ENCODE results near the gene CAPN3.

The CAPN3 gene

DNA sequence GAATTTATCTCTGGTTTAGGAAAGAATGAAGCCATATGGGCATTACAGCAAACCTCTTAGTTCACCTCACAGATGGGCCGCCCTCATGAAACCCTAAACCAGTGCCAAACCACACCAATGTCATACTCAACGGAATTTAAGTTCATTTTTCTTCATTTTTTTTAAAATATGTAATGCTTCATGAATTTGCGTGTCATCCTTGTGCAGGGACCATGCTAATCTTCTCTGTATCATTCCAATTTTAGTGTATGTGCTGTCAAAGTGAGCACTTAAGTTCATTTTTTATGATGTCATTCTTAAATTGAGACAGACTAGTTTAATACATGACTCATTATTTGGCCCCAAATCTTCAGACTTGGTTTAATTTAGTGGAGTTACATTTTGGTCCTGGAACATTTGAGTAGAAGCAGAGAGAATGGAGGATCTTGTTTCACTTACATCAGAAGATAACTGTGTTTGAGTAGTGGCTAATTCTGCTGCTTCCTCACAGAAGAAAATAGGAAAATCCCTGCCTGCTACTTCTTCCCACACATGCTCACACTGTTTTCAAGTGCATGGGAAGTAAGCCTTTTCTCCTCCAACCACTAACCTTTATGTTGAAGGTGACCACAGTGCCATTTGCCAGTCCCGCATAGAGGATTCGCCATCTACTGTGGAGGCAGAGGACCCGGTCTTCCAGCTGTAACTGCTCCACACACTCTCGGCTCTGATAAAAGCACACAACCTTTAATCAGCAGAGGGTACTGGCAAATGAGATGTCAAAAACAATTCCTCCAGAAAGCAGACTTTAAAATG, 68.3 kb downstream of the CAPN3 start:
- TF ChIP-seq, protein P1, sequence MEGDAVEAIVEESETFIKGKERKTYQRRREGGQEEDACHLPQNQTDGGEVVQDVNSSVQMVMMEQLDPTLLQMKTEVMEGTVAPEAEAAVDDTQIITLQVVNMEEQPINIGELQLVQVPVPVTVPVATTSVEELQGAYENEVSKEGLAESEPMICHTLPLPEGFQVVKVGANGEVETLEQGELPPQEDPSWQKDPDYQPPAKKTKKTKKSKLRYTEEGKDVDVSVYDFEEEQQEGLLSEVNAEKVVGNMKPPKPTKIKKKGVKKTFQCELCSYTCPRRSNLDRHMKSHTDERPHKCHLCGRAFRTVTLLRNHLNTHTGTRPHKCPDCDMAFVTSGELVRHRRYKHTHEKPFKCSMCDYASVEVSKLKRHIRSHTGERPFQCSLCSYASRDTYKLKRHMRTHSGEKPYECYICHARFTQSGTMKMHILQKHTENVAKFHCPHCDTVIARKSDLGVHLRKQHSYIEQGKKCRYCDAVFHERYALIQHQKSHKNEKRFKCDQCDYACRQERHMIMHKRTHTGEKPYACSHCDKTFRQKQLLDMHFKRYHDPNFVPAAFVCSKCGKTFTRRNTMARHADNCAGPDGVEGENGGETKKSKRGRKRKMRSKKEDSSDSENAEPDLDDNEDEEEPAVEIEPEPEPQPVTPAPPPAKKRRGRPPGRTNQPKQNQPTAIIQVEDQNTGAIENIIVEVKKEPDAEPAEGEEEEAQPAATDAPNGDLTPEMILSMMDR (IDR thresholded peaks at IDR 0.05; ENCODE audit: control insufficient read depth, insufficient read depth, low read depth, low read length, missing control alignments), result no peak
- peak; percentile 89 for DNase-seq (ENCODE audit: low read depth)
- H3K4me3 ChIP-seq (ENCODE audit: control insufficient read depth, low read depth, low read length), result no peak overlapping the region

DNA sequence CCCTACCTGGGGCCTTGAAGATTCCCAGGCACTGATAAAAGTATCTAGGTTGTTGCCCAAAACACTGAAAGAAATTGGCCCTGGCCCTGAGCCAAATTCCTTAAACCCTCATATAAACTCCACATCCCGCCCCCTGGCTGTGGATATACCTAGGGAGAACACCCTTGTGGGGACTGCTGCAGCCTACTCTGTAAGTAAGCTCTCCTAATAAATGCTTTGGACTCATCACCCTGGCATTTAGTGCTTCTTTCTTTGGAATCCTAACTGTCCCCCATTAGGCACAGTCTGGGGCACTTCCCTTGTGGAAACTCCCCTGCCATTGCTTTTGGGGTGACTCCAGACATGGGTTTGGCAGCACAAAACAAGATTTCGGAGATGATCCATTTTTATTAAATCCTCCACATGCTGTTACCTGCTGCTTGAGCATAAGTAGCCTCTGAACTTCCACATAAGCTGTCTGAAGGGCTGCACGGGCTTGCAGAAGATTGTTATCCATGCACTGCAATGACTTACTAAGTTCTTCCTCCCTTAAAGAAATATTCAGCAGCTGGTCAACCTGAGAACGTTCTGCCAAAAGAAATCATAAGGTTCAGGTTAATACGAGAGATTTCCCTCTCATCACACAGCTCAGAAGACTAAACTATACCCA, 85.2 kb downstream of the CAPN3 start:
- TF ChIP-seq, protein P1 (IDR thresholded peaks at IDR 0.05; ENCODE audit: control insufficient read depth, insufficient read depth, low read depth, low read length, missing control alignments), result no peak
- no peak for DNase-seq (ENCODE audit: low read depth)
- H3K4me3 ChIP-seq (ENCODE audit: control insufficient read depth, low read depth, low read length), result no peak overlapping the region

DNA sequence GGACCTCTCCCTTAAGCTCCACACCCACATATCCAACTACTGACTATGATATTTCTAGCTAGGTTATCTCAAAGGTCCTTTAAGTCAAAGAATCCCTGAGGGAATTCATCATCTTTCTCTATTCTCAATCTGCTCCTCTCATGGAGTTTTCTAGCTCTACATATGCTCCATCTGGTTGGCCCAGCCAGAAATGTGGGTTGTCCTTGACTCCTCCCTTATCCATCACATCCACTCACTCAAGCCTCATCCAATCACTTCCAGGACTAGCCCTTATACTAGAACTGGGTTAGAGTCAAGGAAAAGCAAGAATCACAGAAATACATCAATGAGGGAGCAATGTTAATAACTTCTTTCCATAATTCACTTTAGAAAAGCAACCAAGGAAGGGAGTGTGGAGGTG, 86.2 kb downstream of the CAPN3 start:
- TF ChIP-seq, protein P1 (IDR thresholded peaks at IDR 0.05; ENCODE audit: control insufficient read depth, insufficient read depth, low read depth, low read length, missing control alignments), result no peak
- H3K4me3 ChIP-seq (ENCODE audit: control insufficient read depth, low read depth, low read length), result no peak overlapping the region
- no peak for DNase-seq (ENCODE audit: low read depth)

DNA sequence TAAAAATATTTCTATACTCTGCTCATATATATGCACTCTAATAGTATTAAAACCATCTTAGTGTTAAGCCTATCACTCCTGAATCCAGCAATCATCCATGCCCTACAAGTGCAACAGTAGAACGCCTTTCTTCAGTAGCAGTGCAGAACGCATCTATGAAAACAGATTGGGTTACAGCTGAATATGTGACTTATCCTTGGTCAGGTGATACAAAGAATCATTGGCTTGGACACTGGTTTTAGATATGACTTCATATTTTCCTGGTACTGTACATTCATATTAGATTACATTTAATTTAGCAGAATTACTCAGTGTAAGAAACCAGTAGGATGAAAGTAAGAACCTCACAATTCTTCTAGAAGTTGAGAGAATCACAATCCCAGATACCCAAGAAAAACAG, 88.3 kb downstream of the CAPN3 start:
- DNase-seq (ENCODE audit: low read depth), result no peak
- H3K4me3 ChIP-seq (ENCODE audit: control insufficient read depth, low read depth, low read length), result no peak overlapping the region
- TF ChIP-seq, protein P1 (IDR thresholded peaks at IDR 0.05; ENCODE audit: control insufficient read depth, insufficient read depth, low read depth, low read length, missing control alignments), result no peak

DNA sequence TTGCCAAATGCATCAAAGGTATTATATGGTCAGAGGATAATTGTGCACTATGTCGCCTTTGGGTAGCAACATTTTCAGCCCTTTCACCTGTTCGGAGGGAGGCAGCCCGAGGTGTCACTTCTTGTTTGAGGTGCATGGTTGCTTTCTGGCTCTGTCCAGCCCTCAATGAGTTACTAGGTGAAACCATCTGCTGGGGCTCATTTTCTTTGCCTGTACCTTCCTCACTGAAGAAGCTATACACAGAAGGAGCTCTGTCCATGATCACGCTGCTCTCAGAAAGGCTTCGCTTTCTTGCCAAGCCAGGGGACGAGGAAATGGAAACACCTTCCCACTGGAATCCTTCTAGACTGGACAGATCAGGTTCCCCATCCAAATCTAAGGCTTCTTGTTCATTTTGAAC, 89.0 kb downstream of the CAPN3 start:
- TF ChIP-seq, protein P1 (IDR thresholded peaks at IDR 0.05; ENCODE audit: control insufficient read depth, insufficient read depth, low read depth, low read length, missing control alignments), result no peak
- no peak for DNase-seq (ENCODE audit: low read depth)
- no peak overlapping the region for H3K4me3 ChIP-seq (ENCODE audit: control insufficient read depth, low read depth, low read length)

DNA sequence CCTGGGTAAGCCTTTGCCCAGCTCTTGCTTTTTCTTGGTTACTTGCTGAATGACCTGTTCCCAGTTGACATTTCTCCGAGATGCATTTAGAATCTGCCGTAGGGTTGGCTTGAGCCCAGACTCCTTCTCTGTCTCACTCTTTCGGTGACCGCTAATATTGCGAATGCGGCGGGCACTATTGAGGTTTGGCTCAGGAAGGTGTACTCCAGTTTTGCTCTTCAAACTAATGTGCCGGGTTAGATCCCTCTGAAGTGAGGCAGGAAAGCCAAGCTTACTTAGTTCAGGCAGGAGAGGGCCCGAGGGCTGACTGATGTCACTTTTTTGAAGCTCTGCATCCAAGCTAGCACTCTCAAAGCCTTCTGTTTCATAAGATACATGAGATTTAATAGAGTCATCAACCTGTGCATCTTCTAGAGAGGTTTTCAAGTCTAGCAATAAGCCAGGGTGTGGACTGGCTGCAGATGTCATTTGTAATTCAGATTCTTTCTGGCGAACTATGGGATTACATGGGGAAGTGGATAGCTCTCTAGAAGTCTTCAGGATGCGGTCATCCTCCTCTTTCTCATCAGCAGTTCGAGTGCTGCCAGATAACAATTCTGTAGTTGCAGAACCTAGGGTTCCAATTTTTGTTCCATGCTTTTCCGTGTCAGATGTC, 90.6 kb downstream of the CAPN3 start:
- no peak for DNase-seq (ENCODE audit: low read depth)
- H3K4me3 ChIP-seq (ENCODE audit: control insufficient read depth, low read depth, low read length), result no peak overlapping the region
- TF ChIP-seq, protein P1 (IDR thresholded peaks at IDR 0.05; ENCODE audit: control insufficient read depth, insufficient read depth, low read depth, low read length, missing control alignments), result no peak

All from AG09309 (cell line).